Caco-2 (cell line): ENCODE measurements around the gene SOWAHB. TPM values are rescaled to one million over a fixed set of nuclear protein-coding genes. Genes with fewer than 3 reads are reported as not detected.

Experiments
- BruUV-seq: library from RNA; stranded (reverse); fragments of 400-500 nt; replicated peaks from 2 replicates; lab custom pipeline; 2021; lab: Mats Ljungman, UMichigan
- CTCF ChIA-PET: fragments of 300-600 bp; sonication (Branson Sonifier 250); formaldehyde crosslinking; loops from one replicate; lab custom pipeline; 2022; ENCODE audit warnings: antibody characterized with exemption; lab: Charles Lee
- POLR2A ChIA-PET: fragments of 300-600 bp; sonication (Branson Sonifier 250); formaldehyde crosslinking; loops from one replicate; lab custom pipeline; 2022; ENCODE audit warnings: antibody characterized with exemption; lab: Charles Lee
- DNase-seq, 2 experiments: peaks; one replicate each; pipeline versions ENCODE4 v3.0.0 to v3.0.0-alpha.2; 2020 to 2022
- H3K27me3 ChIP-seq: replicated peaks from 2 replicates; pipeline ENCODE4 v1.6.0; 2011; ENCODE audit warnings: low read length; ENCODE audit not compliant: control insufficient read depth, insufficient read depth
- H3K36me3 ChIP-seq: 2 replicates; pipeline ENCODE4 v1.5.1; 2011; ENCODE audit warnings: low read length; ENCODE audit not compliant: control insufficient read depth, insufficient read depth
- H3K4me1 ChIP-seq: fragments of 250-450 bp; sonication (Bioruptor Pico); 2 replicates; pipeline ENCODE4 v1.5.1; 2020; ENCODE audit warnings: mild to moderate bottlenecking
- H3K4me3 ChIP-seq: 2 replicates; pipeline ENCODE4 v1.5.1; 2011; ENCODE audit warnings: low read depth, mild to moderate bottlenecking, control low read depth, low read length
- H3K9me3 ChIP-seq: fragments of 250-450 bp; sonication (Bioruptor Pico); 2 replicates; pipeline ENCODE4 v1.5.1; 2020; ENCODE audit warnings: mild to moderate bottlenecking, moderate library complexity
- H3K27ac Mint-ChIP-seq: one replicate; pipeline ENCODE4 v1.8.0; 2022; ENCODE audit warnings: mixed read lengths; ENCODE audit not compliant: unreplicated experiment
- H3K27me3 Mint-ChIP-seq: one replicate; pipeline ENCODE4 v1.8.0; 2022; ENCODE audit warnings: mixed read lengths; ENCODE audit not compliant: insufficient read depth, unreplicated experiment
- H3K36me3 Mint-ChIP-seq: one replicate; pipeline ENCODE4 v1.8.0; 2022; ENCODE audit warnings: mild to moderate bottlenecking, mixed read lengths; ENCODE audit not compliant: insufficient read depth, unreplicated experiment
- H3K4me1 Mint-ChIP-seq: one replicate; pipeline ENCODE4 v1.8.0; 2022; ENCODE audit warnings: low read depth, mixed read lengths; ENCODE audit not compliant: unreplicated experiment
- H3K4me3 Mint-ChIP-seq: one replicate; pipeline ENCODE4 v1.8.0; 2022; ENCODE audit warnings: mild to moderate bottlenecking, moderate library complexity, mixed read lengths; ENCODE audit not compliant: unreplicated experiment
- H3K9me3 Mint-ChIP-seq: one replicate; pipeline ENCODE4 v1.8.0; 2022; ENCODE audit warnings: mixed read lengths; ENCODE audit not compliant: unreplicated experiment
- intact Hi-C: fragments of 100-400 bp; cut with micrococcal nuclease; formaldehyde crosslinking; loops from one replicate; pipeline ENCODE4 v1.10.0; 2022; ENCODE audit not compliant: unreplicated experiment
- total RNA-seq: library from RNA; stranded (reverse); gene quantifications from 2 replicates; pipeline ENCODE4 v1.2.3, GENCODE V29; 2022
- TF ChIP-seq, protein P1 (sequence below), 2 experiments: fragments of 200-600 bp in 1 of 2; IDR thresholded peaks; 1 replicate in 1 of 2; 2 replicates in 1 of 2; pipeline versions ENCODE4 v1.5.1 to v1.8.0; 2011 to 2022; ENCODE audit warnings: antibody characterized with exemption in 1 of 2, control low read depth in 1 of 2, inconsistent platforms in 1 of 2, low read depth in 1 of 2, low read length in 1 of 2, mild to moderate bottlenecking in 1 of 2, moderate library complexity in 1 of 2; ENCODE audit not compliant: insufficient read depth in 1 of 2, severe bottlenecking in 1 of 2, unreplicated experiment in 1 of 2

The SOWAHB gene
- total RNA-seq, 1 experiment from 2014 or later: 6.3 TPM

GRCh38 chr4:76896048-76896447, 1.9 kb downstream of the SOWAHB start:
- no peak overlapping the region for H3K4me3 ChIP-seq
- no peaks in the 10 kb centered on the region for H3K36me3 ChIP-seq
- TF ChIP-seq, protein P1, sequence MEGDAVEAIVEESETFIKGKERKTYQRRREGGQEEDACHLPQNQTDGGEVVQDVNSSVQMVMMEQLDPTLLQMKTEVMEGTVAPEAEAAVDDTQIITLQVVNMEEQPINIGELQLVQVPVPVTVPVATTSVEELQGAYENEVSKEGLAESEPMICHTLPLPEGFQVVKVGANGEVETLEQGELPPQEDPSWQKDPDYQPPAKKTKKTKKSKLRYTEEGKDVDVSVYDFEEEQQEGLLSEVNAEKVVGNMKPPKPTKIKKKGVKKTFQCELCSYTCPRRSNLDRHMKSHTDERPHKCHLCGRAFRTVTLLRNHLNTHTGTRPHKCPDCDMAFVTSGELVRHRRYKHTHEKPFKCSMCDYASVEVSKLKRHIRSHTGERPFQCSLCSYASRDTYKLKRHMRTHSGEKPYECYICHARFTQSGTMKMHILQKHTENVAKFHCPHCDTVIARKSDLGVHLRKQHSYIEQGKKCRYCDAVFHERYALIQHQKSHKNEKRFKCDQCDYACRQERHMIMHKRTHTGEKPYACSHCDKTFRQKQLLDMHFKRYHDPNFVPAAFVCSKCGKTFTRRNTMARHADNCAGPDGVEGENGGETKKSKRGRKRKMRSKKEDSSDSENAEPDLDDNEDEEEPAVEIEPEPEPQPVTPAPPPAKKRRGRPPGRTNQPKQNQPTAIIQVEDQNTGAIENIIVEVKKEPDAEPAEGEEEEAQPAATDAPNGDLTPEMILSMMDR (IDR thresholded peaks at IDR 0.05; ENCODE audit: insufficient read depth in 1 of 2, low read depth in 1 of 2, low read length in 1 of 2, severe bottlenecking in 1 of 2, unreplicated experiment in 1 of 2): no peak
- no peak for DNase-seq
- Mint-ChIP-seq H3K27me3 (no peaks in the 10 kb centered on the region), H3K4me1 (peaks cover 14% of the 10 kb centered on the region), H3K36me3 (peaks cover 5% of the 10 kb centered on the region), H3K9me3 (no peaks in the 10 kb centered on the region), H3K27ac (no peak overlapping the region), H3K4me3 (peak overlapping the region; percentile 72)
- ChIA-PET CTCF (no interaction called here), POLR2A (interaction anchor here (0.6 kb wide), 1 partner anchor 174 kb away, joined by 3 read pairs; no protein-coding TSS in a partner anchor)
- no peaks in the 10 kb centered on the region for H3K27me3 ChIP-seq
- H3K9me3 ChIP-seq: no peaks in the 10 kb centered on the region
- H3K4me1 ChIP-seq: peaks cover 16% of the 10 kb centered on the region
- intact Hi-C loops: loop anchor here (5.0 to 10.0 kb wide), 3 partner anchors 61 to 129 kb away; no protein-coding TSS in a partner anchor
- BruUV-seq: no TSS peak

GRCh38 chr4:76895619-76896018, 2.3 kb downstream of the SOWAHB start:
- peak in 1 of 2 experiments; percentile 31 for DNase-seq
- H3K36me3 ChIP-seq: no peaks in the 10 kb centered on the region
- Mint-ChIP-seq H3K27ac (no peak overlapping the region), H3K27me3 (no peaks in the 10 kb centered on the region), H3K9me3 (no peaks in the 10 kb centered on the region), H3K4me1 (peaks cover 14% of the 10 kb centered on the region), H3K4me3 (no peak overlapping the region), H3K36me3 (peaks cover 5% of the 10 kb centered on the region)
- CTCF ChIA-PET: no interaction called here
- H3K4me1 ChIP-seq: peaks cover 16% of the 10 kb centered on the region
- intact Hi-C loops: loop anchor here (5.0 to 10.0 kb wide), 3 partner anchors 61 to 128 kb away; no protein-coding TSS in a partner anchor
- TF ChIP-seq, protein P1 (IDR thresholded peaks at IDR 0.05; ENCODE audit: insufficient read depth in 1 of 2, low read depth in 1 of 2, low read length in 1 of 2, severe bottlenecking in 1 of 2, unreplicated experiment in 1 of 2): no peak
- no TSS peak for BruUV-seq
- H3K27me3 ChIP-seq: no peaks in the 10 kb centered on the region
- POLR2A ChIA-PET: no interaction called here
- no peaks in the 10 kb centered on the region for H3K9me3 ChIP-seq
- H3K4me3 ChIP-seq: no peak overlapping the region

DNA sequence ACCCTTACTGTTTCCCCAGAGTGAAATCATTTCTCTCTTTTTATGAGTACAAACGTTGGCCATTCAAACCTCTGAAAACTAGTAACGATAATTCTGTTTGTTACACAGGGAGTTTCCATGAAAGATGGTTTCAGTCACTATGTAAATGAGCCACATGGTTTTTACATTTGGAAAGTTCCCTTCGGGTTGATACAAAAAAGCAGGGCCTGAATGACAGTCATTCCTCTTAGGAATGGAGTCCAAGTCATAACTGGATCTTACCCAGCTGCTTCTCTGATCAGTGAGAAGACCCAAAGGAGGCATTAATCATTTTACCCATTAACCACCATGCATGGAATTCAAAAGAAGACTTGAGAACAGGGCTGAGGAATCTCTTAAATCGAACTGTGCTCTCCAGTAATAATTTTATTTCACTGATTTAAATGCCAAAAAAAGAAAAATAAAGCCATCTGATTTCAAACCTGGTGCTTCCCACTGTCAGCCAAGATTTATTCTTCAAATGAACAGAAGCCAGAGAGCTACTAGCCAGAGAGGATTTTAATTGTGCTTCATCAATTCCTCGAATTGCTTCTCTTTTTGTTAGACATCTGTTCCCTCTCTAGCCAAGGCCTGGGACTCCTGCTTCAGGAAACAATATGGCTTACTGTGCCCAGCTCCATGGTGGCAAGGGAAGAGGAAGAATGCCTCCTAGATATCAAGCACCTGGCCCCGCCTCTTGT, 3.2 kb downstream of the SOWAHB start:
- H3K27ac Mint-ChIP-seq: no peak overlapping the region
- DNase-seq: no peak
- no peaks in the 10 kb centered on the region for H3K9me3 ChIP-seq
- H3K36me3 Mint-ChIP-seq: peaks cover 5% of the 10 kb centered on the region
- no peak overlapping the region for H3K4me3 ChIP-seq
- H3K27me3 ChIP-seq: no peaks in the 10 kb centered on the region
- BruUV-seq: no TSS peak
- H3K27me3 Mint-ChIP-seq: no peaks in the 10 kb centered on the region
- ChIA-PET CTCF (no interaction called here), POLR2A (no interaction called here)
- intact Hi-C loops: loop anchor here (5.0 to 10.0 kb wide), 3 partner anchors 60 to 127 kb away; no protein-coding TSS in a partner anchor
- H3K9me3 Mint-ChIP-seq: no peaks in the 10 kb centered on the region
- H3K36me3 ChIP-seq: no peaks in the 10 kb centered on the region
- H3K4me3 Mint-ChIP-seq: no peak overlapping the region
- TF ChIP-seq, protein P1 (IDR thresholded peaks at IDR 0.05; ENCODE audit: insufficient read depth in 1 of 2, low read depth in 1 of 2, low read length in 1 of 2, severe bottlenecking in 1 of 2, unreplicated experiment in 1 of 2): no peak
- H3K4me1 Mint-ChIP-seq: peaks cover 14% of the 10 kb centered on the region
- peaks cover 10% of the 10 kb centered on the region for H3K4me1 ChIP-seq
